Suprapubic skin (tissue), 4 donors: ENCODE data around the gene ACOX3. TPM values are rescaled to one million over a fixed set of nuclear protein-coding genes. Genes with fewer than 3 reads are reported as not detected.

Experiments used
- DNase-seq, 2 donors: peaks; one replicate each; pipeline ENCODE4 v3.0.0-alpha.2; 2019; ENCODE audit warnings: low spot score in 2 of 2
- H3K27ac ChIP-seq: fragments of 200-600 bp; sonication (generic); one replicate; pipeline ENCODE4 v1.5.1; 2019
- H3K27me3 ChIP-seq: fragments of 200-600 bp; sonication (generic); one replicate; pipeline ENCODE4 v1.5.1; 2019
- H3K36me3 ChIP-seq: fragments of 200-600 bp; sonication (generic); one replicate; pipeline ENCODE4 v1.5.1; 2019
- H3K4me1 ChIP-seq: fragments of 200-600 bp; sonication (generic); one replicate; pipeline ENCODE4 v1.5.1; 2019
- H3K4me3 ChIP-seq: fragments of 200-600 bp; sonication (generic); one replicate; pipeline ENCODE4 v1.5.1; 2019; ENCODE audit warnings: mild to moderate bottlenecking
- H3K9me3 ChIP-seq: fragments of 200-600 bp; sonication (generic); one replicate; pipeline ENCODE4 v1.5.1; 2019
- EP300 ChIP-seq: sonication (generic); formaldehyde crosslinking; IDR thresholded peaks from one replicate; pipeline ENCODE4 v1.6.1; 2017; ENCODE audit warnings: antibody characterized with exemption
- POLR2A ChIP-seq, 2 donors: fragments of 450-650 bp; IDR thresholded peaks; one replicate each; pipeline ENCODE4 v1.6.1; 2017; ENCODE audit warnings: antibody characterized with exemption in 2 of 2, mild to moderate bottlenecking in 2 of 2, moderate library complexity in 2 of 2
- POLR2AphosphoS5 ChIP-seq, 3 donors: sonication (generic); formaldehyde crosslinking; IDR thresholded peaks; one replicate each; pipeline ENCODE4 v1.6.1; 2017; ENCODE audit warnings: antibody characterized with exemption in 3 of 3
- WGBS: methylation state at CpG from one replicate; pipeline ENCODE4 v1.1.5; 2018; 5-methylcytosine and 5-hydroxymethylcytosine counted together
- total RNA-seq, 4 donors: library from RNA; depleted of rRNA; stranded (reverse); fragments of >200 nt; gene quantifications; one replicate each; pipeline ENCODE4 v1.1.0, GENCODE V29; 2016
- TF ChIP-seq, protein P1 (sequence below), 2 donors: fragments of 200-600 bp in 1 of 2; fragments of 450-650 bp in 1 of 2; sonication (generic) in 1 of 2; IDR thresholded peaks; one replicate each; pipeline ENCODE4 v1.5.1; 2016 to 2019; ENCODE audit warnings: antibody characterized with exemption in 2 of 2, mild to moderate bottlenecking in 1 of 2, moderate library complexity in 1 of 2

The ACOX3 gene
- total RNA-seq, 4 donors from 2014 or later, result 33.9 to 73.5 (median 54.3) TPM

DNA sequence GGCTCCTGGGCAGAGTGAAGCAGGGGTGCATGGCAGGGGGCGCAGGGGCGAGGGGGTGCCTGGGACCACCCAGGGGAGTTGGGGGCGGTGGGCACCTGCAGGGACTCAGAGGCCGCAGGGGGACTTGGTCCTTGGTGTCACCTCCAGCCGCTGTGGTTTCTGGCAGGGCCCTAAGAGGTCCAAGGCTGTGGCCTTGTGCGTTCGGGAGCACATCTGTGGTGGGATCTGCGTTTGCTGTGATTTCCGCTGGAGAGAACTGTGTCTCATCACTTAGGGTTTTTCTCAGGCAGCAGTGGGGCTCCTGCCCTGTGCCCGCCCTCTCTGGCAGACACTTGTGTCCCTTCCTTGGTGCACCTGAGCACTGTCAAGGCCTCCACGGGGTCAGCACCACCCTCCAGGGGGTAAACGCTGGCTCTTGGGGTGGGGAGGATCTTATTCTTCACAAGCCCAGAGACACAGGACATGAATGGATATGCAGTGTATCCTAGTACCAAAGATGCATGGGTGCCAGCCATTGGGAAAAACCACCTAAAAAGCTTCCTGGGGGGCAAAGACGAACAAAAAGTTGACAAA is 66.5 kb downstream of the ACOX3 start:
- H3K36me3 ChIP-seq, result peaks cover 58% of the 10 kb centered on the region
- no peaks in the 10 kb centered on the region for H3K9me3 ChIP-seq
- 80% methylated on average over 7 of the region's 13 CpGs for WGBS
- no peak overlapping the region for H3K4me3 ChIP-seq
- H3K27ac ChIP-seq, result no peak overlapping the region
- H3K27me3 ChIP-seq, result no peaks in the 10 kb centered on the region
- no peak for DNase-seq
- no peaks in the 10 kb centered on the region for H3K4me1 ChIP-seq
- TF ChIP-seq, protein P1, sequence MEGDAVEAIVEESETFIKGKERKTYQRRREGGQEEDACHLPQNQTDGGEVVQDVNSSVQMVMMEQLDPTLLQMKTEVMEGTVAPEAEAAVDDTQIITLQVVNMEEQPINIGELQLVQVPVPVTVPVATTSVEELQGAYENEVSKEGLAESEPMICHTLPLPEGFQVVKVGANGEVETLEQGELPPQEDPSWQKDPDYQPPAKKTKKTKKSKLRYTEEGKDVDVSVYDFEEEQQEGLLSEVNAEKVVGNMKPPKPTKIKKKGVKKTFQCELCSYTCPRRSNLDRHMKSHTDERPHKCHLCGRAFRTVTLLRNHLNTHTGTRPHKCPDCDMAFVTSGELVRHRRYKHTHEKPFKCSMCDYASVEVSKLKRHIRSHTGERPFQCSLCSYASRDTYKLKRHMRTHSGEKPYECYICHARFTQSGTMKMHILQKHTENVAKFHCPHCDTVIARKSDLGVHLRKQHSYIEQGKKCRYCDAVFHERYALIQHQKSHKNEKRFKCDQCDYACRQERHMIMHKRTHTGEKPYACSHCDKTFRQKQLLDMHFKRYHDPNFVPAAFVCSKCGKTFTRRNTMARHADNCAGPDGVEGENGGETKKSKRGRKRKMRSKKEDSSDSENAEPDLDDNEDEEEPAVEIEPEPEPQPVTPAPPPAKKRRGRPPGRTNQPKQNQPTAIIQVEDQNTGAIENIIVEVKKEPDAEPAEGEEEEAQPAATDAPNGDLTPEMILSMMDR (IDR thresholded peaks at IDR 0.05), result no peak
- TF ChIP-seq POLR2AphosphoS5 (IDR thresholded peaks at IDR 0.05) (no peak), EP300 (no peak), POLR2A (IDR thresholded peaks at IDR 0.05) (no peak)

- Histone ChIP-seq H3K4me1 (no peaks in the 10 kb centered on the region), H3K27me3 (no peaks in the 10 kb centered on the region), H3K9me3 (no peaks in the 10 kb centered on the region), H3K4me3 (no peak overlapping the region), H3K27ac (no peak overlapping the region), H3K36me3 (peaks cover 51% of the 10 kb centered on the region)
- TF ChIP-seq POLR2AphosphoS5 (IDR thresholded peaks at IDR 0.05) (no peak), POLR2A (IDR thresholded peaks at IDR 0.05) (no peak), EP300 (no peak)
- TF ChIP-seq, protein P1 (IDR thresholded peaks at IDR 0.05), result no peak
- 92% methylated on average over 23 of the region's 32 CpGs for WGBS
- no peak for DNase-seq
Measured at GRCh38 chr4:8373270-8373972, 67.1 kb downstream of the ACOX3 start.

DNA sequence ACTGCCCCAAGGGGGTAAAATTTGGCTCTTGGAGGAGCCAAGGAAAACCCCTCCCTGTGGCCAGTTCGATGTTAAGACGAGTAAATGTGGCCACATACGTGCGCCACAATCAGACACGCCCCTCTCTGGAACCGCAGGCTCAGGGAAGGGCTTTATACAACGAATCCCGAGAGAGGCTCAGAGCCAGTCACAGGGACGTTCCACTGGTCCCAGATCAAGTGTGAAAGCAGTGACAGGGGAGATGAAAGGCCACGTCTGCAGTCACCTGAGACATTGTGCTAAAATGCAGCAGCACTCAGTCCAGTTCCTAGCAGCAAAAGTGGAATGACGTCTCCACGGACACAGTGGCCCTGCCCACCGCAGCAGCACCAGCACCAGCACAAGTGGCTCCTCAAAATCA is 68.0 kb downstream of the ACOX3 start:
- Histone ChIP-seq H3K4me3 (no peak overlapping the region), H3K4me1 (no peaks in the 10 kb centered on the region), H3K27me3 (no peaks in the 10 kb centered on the region), H3K9me3 (no peaks in the 10 kb centered on the region), H3K36me3 (peaks cover 42% of the 10 kb centered on the region), H3K27ac (no peak overlapping the region)
- WGBS, result 92% methylated on average over 12 of the region's 13 CpGs
- no peak for DNase-seq
- TF ChIP-seq EP300, result no peak
- TF ChIP-seq, protein P1 (IDR thresholded peaks at IDR 0.05), result no peak
- no peak for TF ChIP-seq POLR2AphosphoS5 (IDR thresholded peaks at IDR 0.05)
- TF ChIP-seq POLR2A (IDR thresholded peaks at IDR 0.05), result no peak

DNA sequence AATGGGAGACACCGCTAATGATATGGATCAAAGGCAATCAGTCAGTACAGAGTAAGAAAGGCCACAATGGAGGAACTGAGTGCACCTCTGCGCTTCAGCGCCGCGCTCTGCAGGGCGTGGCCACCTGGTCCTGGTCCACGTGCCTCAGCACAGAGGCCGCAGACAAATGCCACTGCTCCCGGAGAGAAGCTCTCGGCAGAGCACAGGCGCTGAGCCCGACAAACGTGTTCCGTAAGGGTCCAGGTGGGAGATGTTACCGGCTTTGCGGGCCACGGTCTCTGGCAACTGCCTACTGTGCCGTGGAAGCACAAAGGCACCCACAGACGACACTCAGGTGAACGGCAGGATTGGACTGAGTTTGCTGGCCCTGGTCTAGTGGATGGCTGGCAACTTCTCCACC is 68.9 kb downstream of the ACOX3 start:
- TF ChIP-seq POLR2AphosphoS5 (IDR thresholded peaks at IDR 0.05), result no peak
- TF ChIP-seq POLR2A (IDR thresholded peaks at IDR 0.05), result no peak
- TF ChIP-seq EP300, result no peak
- TF ChIP-seq, protein P1 (IDR thresholded peaks at IDR 0.05), result no peak
- no peaks in the 10 kb centered on the region for H3K9me3 ChIP-seq
- no peaks in the 10 kb centered on the region for H3K4me1 ChIP-seq
- DNase-seq, result no peak
- no peak overlapping the region for H3K27ac ChIP-seq
- no peak overlapping the region for H3K4me3 ChIP-seq
- no peaks in the 10 kb centered on the region for H3K27me3 ChIP-seq
- H3K36me3 ChIP-seq, result peaks cover 39% of the 10 kb centered on the region
- WGBS, result 93% methylated on average over 20 of the region's 20 CpGs

- H3K27ac ChIP-seq, result no peak overlapping the region
- no peaks in the 10 kb centered on the region for H3K4me1 ChIP-seq
- TF ChIP-seq, protein P1 (IDR thresholded peaks at IDR 0.05), result no peak
- TF ChIP-seq POLR2A (IDR thresholded peaks at IDR 0.05) (no peak), EP300 (no peak), POLR2AphosphoS5 (IDR thresholded peaks at IDR 0.05) (no peak)
- WGBS, result 87% methylated on average over 23 of the region's 24 CpGs
- no peak overlapping the region for H3K4me3 ChIP-seq
- no peaks in the 10 kb centered on the region for H3K27me3 ChIP-seq
- DNase-seq, result no peak
- H3K9me3 ChIP-seq, result no peaks in the 10 kb centered on the region
- peaks cover 45% of the 10 kb centered on the region for H3K36me3 ChIP-seq
Measured at GRCh38 chr4:8370835-8371595, 69.5 kb downstream of the ACOX3 start.
